ENCODE measurements around the gene NAP1L5. TPM values are rescaled to one million over a fixed set of nuclear protein-coding genes. Genes with fewer than 3 reads are reported as not detected.

Gene NAP1L5
- total and polyA plus RNA-seq, 7 donors: 1.2 to 4.0 (median 3.3) TPM

- Histone ChIP-seq H3K4me1 (no peaks in the 10 kb centered on the region), H3K36me3 (ENCODE audit: insufficient read depth in 1 of 2, low read depth in 1 of 2) (peaks cover 0 to 32% of the 10 kb centered on the region in 2 donors), H3K27ac (no peak overlapping the region), H3K4me3 (no peak overlapping the region), H3K27me3 (ENCODE audit: insufficient read depth in 3 of 3, low read length in 2 of 3) (no peaks in the 10 kb centered on the region), H3K9me3 (no peaks in the 10 kb centered on the region)
- no peak for TF ChIP-seq CTCF (IDR thresholded peaks at IDR 0.05)
- ATAC-seq (no peak), DNase-seq (no peak)
- intact Hi-C loops (cut with DNase I): no loop called here
- whole genome bisulfite sequencing, 3 donors: 68 to 84% (median 70%) methylated on average over 3 of the region's 3 CpGs
These were observed 3.8 kb downstream of the NAP1L5 start for GRCh38 chr4:88693792-88694191.

GRCh38 chr4:88690355-88690754 is 7.3 kb downstream of the NAP1L5 start:
- H3K36me3 ChIP-seq (ENCODE audit: insufficient read depth in 1 of 2, low read depth in 1 of 2): peaks cover 5 to 67% of the 10 kb centered on the region in 2 donors
- no peaks in the 10 kb centered on the region for H3K9me3 ChIP-seq
- no peaks in the 10 kb centered on the region for H3K4me1 ChIP-seq
- H3K4me3 ChIP-seq: no peak overlapping the region
- WGBS, 3 donors: 94 to 97% (median 95%) methylated on average over 3 of the region's 3 CpGs
- intact Hi-C loops (cut with DNase I): no loop called here
- TF ChIP-seq CTCF (IDR thresholded peaks at IDR 0.05): no peak
- ATAC-seq: peak in 3 of 4 donors; percentile 52 to 73 (median 68)
- no peak overlapping the region for H3K27ac ChIP-seq
- no peak for DNase-seq
- H3K27me3 ChIP-seq (ENCODE audit: insufficient read depth in 3 of 3, low read length in 2 of 3): no peaks in the 10 kb centered on the region

GRCh38 chr4:88681209-88681608 is 16.4 kb downstream of the NAP1L5 start:
- WGBS, 3 donors: 93 to 100% (median 94%) methylated on average over 5 of the region's 5 CpGs
- H3K36me3 ChIP-seq (ENCODE audit: insufficient read depth in 1 of 2, low read depth in 1 of 2): peaks cover 7 to 90% of the 10 kb centered on the region in 2 donors
- no peak overlapping the region for H3K27ac ChIP-seq
- no peak for TF ChIP-seq CTCF (IDR thresholded peaks at IDR 0.05)
- H3K4me1 ChIP-seq: no peaks in the 10 kb centered on the region
- intact Hi-C loops (cut with DNase I): no loop called here
- H3K9me3 ChIP-seq: no peaks in the 10 kb centered on the region
- no peaks in the 10 kb centered on the region for H3K27me3 ChIP-seq (ENCODE audit: insufficient read depth in 3 of 3, low read length in 2 of 3)
- no peak overlapping the region for H3K4me3 ChIP-seq
- ATAC-seq: no peak
- DNase-seq: no peak

GRCh38 chr4:88675543-88675942 is 22.1 kb downstream of the NAP1L5 start:
- 72 to 85% (median 75%) methylated on average over 2 of the region's 2 CpGs for WGBS, 3 donors
- no peak for TF ChIP-seq CTCF (IDR thresholded peaks at IDR 0.05)
- intact Hi-C loops (cut with DNase I): no loop called here
- H3K9me3 ChIP-seq: no peaks in the 10 kb centered on the region
- no peaks in the 10 kb centered on the region for H3K4me1 ChIP-seq
- H3K27ac ChIP-seq: no peak overlapping the region
- H3K4me3 ChIP-seq: no peak overlapping the region
- ATAC-seq (no peak), DNase-seq (no peak)
- no peaks in the 10 kb centered on the region for H3K27me3 ChIP-seq (ENCODE audit: insufficient read depth in 3 of 3, low read length in 2 of 3)
- peaks cover 0 to 71% of the 10 kb centered on the region in 2 donors for H3K36me3 ChIP-seq (ENCODE audit: insufficient read depth in 1 of 2, low read depth in 1 of 2)

- no peak for ATAC-seq
- no peaks in the 10 kb centered on the region for H3K4me1 ChIP-seq
- H3K27ac ChIP-seq: no peak overlapping the region
- H3K9me3 ChIP-seq: no peaks in the 10 kb centered on the region
- intact Hi-C loops (cut with DNase I): no loop called here
- peaks cover 0 to 71% of the 10 kb centered on the region in 2 donors for H3K36me3 ChIP-seq (ENCODE audit: insufficient read depth in 1 of 2, low read depth in 1 of 2)
- H3K27me3 ChIP-seq (ENCODE audit: insufficient read depth in 3 of 3, low read length in 2 of 3): no peaks in the 10 kb centered on the region
- WGBS, 3 donors: 85 to 91% (median 86%) methylated on average over 2 of the region's 2 CpGs
- no peak for TF ChIP-seq CTCF (IDR thresholded peaks at IDR 0.05)
- no peak for DNase-seq
- H3K4me3 ChIP-seq: no peak overlapping the region
These were observed 22.6 kb downstream of the NAP1L5 start for GRCh38 chr4:88674979-88675378.
